GM12864 (cell line): Measurements from ENCODE around the gene BCAS3.
"Not testable (repeated sequence)": the region's sequence is repeated elsewhere in the genome, so short reads cannot be mapped to it uniquely, and the experiment has no call there.

Source experiments
- DNase-seq: peaks from one replicate; pipeline ENCODE4 v3.0.0-alpha.2; 2011; ENCODE audit warnings: low read depth
- H3K4me3 ChIP-seq: 2 replicates; pipeline ENCODE4 v1.5.1; 2011; ENCODE audit warnings: mild to moderate bottlenecking, low read depth, low read length, control low read depth
- TF ChIP-seq, protein P1 (sequence below): IDR thresholded peaks from 2 replicates; pipeline ENCODE4 v1.5.1; 2011; ENCODE audit warnings: low read depth, mild to moderate bottlenecking, moderate library complexity, low read length, control low read depth, inconsistent platforms; ENCODE audit errors: missing control alignments

The BCAS3 gene

DNA sequence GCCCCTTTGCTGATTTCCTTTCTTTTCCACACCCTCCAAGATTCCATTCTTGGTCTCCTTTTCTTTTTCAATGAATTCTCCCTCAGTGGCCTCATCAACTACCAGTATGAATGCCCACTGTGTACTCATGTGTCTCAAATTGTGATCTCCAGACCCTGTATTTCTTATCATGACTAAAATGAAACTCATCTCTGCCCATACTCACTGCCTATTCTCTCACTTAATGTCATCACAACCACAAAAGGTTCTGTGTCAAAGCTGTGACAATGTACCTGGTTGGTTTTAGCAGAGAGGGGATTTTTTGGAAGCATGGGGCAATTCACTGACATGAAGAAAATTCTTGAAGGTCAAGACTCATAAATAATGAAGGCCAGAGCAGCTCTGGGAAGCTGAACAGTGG lies 763.0 kb downstream of the BCAS3 start:
- no peak for DNase-seq
- no peak overlapping the region for H3K4me3 ChIP-seq
- TF ChIP-seq, protein P1, sequence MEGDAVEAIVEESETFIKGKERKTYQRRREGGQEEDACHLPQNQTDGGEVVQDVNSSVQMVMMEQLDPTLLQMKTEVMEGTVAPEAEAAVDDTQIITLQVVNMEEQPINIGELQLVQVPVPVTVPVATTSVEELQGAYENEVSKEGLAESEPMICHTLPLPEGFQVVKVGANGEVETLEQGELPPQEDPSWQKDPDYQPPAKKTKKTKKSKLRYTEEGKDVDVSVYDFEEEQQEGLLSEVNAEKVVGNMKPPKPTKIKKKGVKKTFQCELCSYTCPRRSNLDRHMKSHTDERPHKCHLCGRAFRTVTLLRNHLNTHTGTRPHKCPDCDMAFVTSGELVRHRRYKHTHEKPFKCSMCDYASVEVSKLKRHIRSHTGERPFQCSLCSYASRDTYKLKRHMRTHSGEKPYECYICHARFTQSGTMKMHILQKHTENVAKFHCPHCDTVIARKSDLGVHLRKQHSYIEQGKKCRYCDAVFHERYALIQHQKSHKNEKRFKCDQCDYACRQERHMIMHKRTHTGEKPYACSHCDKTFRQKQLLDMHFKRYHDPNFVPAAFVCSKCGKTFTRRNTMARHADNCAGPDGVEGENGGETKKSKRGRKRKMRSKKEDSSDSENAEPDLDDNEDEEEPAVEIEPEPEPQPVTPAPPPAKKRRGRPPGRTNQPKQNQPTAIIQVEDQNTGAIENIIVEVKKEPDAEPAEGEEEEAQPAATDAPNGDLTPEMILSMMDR = no peak

DNA sequence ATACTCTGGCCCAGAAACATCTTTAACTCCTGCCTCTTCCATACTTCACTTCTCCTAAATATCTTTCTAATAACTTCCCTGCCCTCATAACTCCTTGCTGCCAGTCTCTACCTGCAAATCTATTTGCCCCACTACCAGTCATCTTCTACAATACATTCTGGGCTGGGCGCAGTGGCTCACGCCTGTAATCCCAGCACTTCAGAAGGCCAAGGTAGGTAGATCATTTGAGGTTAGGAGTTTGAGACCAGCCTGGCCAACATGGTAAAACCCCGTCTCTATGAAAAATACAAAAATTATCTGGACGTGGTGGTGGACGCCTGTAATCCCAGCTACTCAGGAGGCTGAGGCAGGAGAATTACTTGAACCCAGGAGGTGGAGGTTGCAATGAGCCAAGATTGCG lies 763.9 kb downstream of the BCAS3 start:
- not testable (repeated sequence) for H3K4me3 ChIP-seq, DNase-seq

DNA sequence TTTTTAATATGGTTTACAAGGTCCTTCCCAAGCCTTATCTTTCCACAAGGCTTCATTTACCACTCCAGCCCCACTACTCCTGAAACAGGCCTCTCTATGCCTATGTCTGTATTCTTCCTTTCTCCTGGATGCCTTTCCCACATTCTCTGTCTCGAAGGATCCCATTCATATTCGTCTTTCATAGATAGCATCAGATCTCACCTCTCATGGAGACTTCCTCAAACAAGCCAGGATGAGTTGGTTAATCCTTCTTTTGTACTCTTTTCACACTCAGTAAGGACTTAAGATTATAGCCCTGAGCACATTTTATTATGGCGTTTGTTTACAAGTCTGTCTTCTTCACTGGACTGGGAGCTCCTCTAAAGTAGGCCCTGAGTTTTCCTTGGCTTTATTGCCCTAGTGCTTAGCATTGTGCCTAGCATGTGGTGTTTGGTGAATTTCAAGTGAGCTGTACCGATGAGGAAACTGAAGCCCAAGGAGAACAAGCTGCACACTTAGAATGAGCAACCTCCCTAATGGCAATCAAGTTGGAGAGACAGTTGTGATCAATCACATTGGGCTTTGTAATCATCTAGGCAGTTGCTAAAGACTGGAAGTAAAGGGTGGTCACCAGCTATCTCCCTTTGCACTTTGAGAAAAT lies 764.6 kb downstream of the BCAS3 start:
- no peak overlapping the region for H3K4me3 ChIP-seq
- DNase-seq = no peak
- TF ChIP-seq, protein P1 = no peak
